SHP77 (cell line): ENCODE results near the gene TMEM181.
"Not testable (repeated sequence)": the region's sequence is repeated elsewhere in the genome, so short reads cannot be mapped to it uniquely, and the experiment has no call there.

Experiments
- DNase-seq, 2 experiments: peaks; one replicate each; lab custom pipeline; 2025; lab: John Stamatoyannopoulos, UW

The TMEM181 gene

GRCh38 chr6:158559895-158560835 is at the start of gene TMEM181:
TSS of gene TMEM181 (plus strand) at chr6:158560091. CDS start at chr6:158560225, 134 bp downstream.
- peak; percentile 85 to 89 for DNase-seq

DNA sequence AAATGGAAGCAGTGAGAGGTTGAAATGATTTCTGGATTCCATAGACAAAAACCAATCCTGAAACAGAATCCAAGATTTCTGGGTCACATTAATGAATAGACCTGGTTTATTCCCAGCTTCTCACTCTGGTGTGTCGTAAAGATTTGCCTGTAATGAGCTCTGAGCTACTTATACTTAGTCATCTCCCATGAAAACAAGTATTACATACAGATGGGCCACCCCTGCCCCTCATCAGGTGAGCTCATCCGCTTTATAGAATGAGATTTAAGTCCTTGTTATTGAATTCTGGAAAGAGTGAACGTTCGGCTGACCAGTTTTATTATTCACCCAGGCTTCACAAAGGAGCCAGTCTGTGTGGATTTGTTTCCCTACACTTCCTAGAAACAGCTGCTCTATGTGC is 47.1 kb upstream of the TMEM181 start:
- DNase-seq = no peak

DNA sequence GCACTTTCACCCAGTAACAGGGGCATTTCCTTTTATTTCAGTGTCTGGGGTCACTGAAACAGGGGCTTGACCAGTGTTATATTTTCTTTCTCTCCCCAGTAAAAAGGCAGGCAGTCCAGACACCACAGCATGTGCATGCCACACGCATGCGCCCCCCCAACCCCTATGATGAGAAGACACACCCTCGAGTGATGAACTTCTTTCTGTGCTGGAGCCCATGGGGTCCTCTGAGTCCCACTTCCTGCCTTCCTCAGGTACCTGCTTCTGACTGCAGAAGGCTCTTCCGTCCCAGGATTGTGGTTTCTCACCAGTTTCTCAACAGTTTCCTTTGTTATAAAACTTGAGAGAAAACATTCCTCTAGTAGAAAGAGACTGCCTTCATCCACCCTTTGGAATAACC is 45.7 kb upstream of the TMEM181 start:
- DNase-seq = no peak

DNA sequence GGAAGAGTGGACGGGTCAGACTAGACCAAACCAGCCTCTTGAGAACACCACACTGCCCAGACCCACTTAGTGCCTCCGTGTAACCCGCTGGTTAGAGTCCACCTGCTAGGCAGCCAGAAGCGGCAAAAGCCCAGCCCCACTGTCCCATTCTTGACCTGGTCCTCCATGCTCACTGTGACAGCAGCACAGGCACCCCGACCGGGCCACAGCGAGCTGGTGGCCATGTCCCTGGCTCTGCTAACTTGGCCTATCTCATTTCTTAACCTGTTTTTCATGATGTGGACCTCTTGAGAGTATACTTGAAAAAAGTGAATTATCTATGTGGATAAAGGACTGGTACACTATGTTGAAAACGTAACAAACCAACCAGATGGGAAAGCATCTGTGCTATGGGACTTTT is 44.9 kb upstream of the TMEM181 start:
- DNase-seq = no peak

DNA sequence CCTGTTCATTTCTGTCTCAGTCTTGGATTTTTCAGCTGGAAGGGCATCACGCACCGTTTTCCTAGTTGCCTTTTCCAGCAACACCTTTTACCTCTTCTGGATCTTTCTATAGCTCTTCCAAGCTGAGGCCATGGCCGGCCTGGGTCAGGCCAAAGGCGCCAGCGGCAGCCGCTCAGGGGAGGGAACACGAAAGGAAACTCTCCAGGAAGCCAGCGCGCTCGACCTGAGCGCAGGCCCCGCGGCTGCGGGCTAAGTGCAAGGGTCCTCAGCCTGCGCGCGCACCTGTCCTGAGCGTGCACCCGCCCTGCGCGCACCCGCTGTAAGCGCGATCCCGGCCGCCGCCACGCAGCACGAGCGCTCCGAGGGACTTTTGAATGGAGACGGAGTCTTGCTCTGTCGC is 43.8 kb upstream of the TMEM181 start:
- DNase-seq = no peak

- DNase-seq = no peak
These were observed 42.9 kb upstream of the TMEM181 start for GRCh38 chr6:158517038-158517437.

DNA sequence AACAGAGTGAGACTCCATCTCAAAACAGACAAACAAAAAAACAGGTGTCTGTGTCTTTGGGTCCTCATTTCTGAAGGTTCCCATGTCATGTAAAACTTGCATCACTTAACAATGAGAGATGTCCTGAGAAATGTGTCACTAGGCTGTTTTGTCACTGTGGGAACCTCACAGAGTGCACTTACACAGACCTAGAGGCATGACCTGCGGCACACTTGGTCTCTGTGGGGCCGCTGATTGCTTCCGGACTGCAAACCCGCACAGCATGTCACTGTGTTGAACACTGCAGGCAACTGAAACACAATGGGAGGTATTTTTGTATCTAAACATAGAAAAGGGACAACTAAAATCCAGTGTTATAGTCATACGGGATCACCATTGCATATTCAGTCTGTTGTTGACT is 42.3 kb upstream of the TMEM181 start:
- DNase-seq = no peak

GRCh38 chr6:158518191-158519127 is 41.4 kb upstream of the TMEM181 start:
- peak; percentile 82 to 93 for DNase-seq

- no peak for DNase-seq
These were observed 40.6 kb upstream of the TMEM181 start for GRCh38 chr6:158519300-158519699.

DNA sequence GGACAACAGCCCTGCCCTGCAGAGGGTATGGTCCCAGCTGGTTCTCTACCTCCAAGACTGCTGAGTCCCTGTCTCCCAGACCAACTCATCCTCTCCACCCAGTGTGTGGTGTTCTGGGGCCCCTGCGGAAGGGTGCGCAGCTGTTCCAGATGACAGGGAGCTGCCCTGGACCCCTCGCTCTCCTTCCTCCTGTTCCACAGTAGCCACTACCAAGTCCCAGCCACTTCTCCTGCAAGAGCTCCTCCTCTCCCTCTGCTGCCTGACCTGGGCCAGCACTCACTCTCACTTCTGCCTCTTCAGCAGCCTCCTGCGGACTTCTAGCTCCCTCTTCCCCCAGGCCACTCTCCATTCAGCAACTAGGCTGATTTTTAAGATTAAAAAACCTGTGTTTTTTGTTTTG is 40.1 kb upstream of the TMEM181 start:
- no peak for DNase-seq

GRCh38 chr6:158520975-158521374 is 38.9 kb upstream of the TMEM181 start:
- not testable (repeated sequence) for DNase-seq

GRCh38 chr6:158521759-158522158 is 38.1 kb upstream of the TMEM181 start:
- DNase-seq = no peak

DNA sequence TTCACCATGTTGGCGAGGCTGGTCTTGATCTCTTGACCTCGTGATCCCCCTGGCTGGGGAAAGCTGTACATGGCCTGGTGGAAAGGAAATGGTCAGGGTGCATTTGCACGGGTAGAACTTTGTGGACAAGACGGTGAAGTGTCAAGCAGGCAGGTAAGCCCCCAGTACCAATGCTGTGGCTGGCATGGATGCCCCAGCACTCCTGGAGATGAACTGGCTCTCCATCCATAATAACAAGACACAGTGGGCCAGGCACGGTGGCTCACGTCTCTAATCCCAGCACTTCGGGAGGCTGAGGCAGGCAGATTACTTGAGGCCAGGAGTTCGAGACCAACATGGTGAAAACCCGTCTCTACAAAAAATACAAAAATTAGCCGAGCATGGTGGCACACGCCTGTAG is 37.3 kb upstream of the TMEM181 start:
- DNase-seq = no peak

GRCh38 chr6:158524311-158524710 is 35.6 kb upstream of the TMEM181 start:
- DNase-seq = no peak

- not testable (repeated sequence) for DNase-seq
These were observed 32.0 kb upstream of the TMEM181 start for GRCh38 chr6:158527858-158528257.

- DNase-seq = no peak
These were observed 31.1 kb upstream of the TMEM181 start for GRCh38 chr6:158528826-158529225.

- no peak for DNase-seq
These were observed 30.3 kb upstream of the TMEM181 start for GRCh38 chr6:158529629-158530028.

- DNase-seq = no peak
These were observed 28.3 kb upstream of the TMEM181 start for GRCh38 chr6:158531566-158531965.

DNA sequence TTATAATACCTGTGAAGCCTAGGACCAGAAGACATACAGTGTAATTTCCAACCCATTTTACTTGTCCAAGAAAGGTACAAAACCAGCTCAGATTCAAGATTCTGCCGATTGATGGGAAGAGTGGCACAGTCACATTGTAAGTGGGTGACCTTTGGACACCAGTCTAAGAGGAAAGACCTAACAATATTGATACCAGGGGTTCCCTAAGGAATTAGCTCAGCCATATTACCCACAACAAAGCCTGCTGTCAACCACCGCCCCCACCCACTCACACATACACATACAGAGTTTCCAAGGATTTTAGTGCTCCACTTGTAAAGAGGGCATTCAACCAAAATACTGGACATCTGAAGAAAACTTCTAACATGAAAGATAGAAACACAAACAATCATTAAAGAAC is 27.9 kb upstream of the TMEM181 start:
- DNase-seq = no peak

GRCh38 chr6:158536084-158536890 is 23.6 kb upstream of the TMEM181 start:
- DNase-seq = peak; percentile 78 to 81

DNA sequence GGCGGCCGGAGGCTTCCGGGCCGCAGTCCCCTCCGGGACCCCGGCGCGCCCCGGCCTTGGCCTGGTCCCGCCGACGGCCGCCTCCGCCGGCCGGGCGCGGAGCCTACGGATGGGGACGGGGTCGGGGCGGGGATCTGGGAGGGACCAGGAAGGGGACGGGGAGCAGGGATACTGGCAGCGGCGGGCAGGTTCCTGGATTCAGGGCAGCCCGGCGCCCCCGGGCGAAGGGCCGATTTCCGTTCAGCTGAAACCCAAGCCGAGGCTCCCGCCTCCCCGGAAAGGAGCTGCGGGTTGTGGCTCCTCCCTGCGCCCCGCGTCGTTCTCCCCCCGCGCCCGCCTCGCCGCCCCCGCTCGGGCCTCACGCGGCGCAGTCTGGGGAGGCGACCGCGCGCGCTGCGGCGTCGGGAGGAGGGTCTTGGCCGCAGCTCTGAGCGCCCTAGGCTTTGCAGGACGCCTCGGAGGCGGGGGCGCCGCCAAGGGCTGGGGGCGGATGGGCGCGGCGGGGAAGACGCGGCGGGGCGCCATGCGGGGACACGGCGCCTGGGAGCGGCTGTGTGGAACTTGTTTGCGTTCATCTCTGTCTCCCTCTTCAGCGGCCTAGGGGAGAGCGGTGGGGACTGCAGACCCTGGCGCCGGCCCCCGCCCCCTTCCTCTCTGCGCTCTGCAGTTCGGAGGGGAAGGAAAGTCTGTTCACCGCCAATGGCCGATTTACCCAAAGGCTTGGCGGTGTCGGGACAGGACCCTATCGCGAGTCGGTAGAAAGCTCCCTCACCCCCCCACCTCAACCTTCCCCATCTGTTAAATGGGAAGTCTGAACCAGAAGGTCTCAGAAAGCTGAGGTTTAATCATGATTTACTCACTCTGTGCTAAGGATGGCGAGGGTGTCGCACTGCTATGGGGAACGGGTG is 22.7 kb upstream of the TMEM181 start:
- DNase-seq = peak; percentile 81 to 84
